ENCODE measurements around the gene THSD7B. TPM values are rescaled to one million over a fixed set of nuclear protein-coding genes. Genes with fewer than 3 reads are reported as not detected.

Gene THSD7B
- total and polyA plus RNA-seq, 10 of the 15 experiments (the other 5 are each of a cell fraction or from before 2014, with no cell fraction given) = 0.03 to 0.56 (median 0.28) TPM

- H3K4me2 ChIP-seq (ENCODE audit: control insufficient read depth, insufficient read depth) = no peak overlapping the region
- 23% methylated on average over 3 of the region's 3 CpGs for WGBS (ENCODE audit: insufficient coverage, insufficient replicate concordance, low lambda C conversion rate, missing lambda C conversion rate)
- no peaks in the 10 kb centered on the region for H3K27me3 ChIP-seq (replicated peaks in 1 of 2; ENCODE audit: control insufficient read depth in 2 of 2, insufficient read depth in 2 of 2, low read length in 1 of 2)
- H2AFZ ChIP-seq (ENCODE audit: control insufficient read depth, low read depth, low read length) = no peak overlapping the region
- no peaks in the 10 kb centered on the region for H3K4me1 ChIP-seq (ENCODE audit: control insufficient read depth, insufficient read depth, low read length)
- no peaks in the 10 kb centered on the region for H3K79me2 ChIP-seq (ENCODE audit: control insufficient read depth, insufficient read depth, low read length)
- in situ Hi-C loops (cut with MboI) (no loop called here), intact Hi-C loops (cut with micrococcal nuclease; ENCODE audit: unreplicated experiment) (no loop called here)
- H3K36me3 ChIP-seq (ENCODE audit: control insufficient read depth in 2 of 2, insufficient read depth in 2 of 2, low read length in 1 of 2) = no peaks in the 10 kb centered on the region
- no peak for ATAC-seq
- SMC1A ChIA-PET (ENCODE audit: uncharacterized antibody, unreplicated experiment) = interaction anchor here (1.6 kb wide), 1 partner anchor 28 kb away, joined by 3 read pairs; no protein-coding TSS in a partner anchor
- CTCF ChIA-PET = interaction anchor here (1.3 kb wide), 1 partner anchor 22 kb away, joined by 3 read pairs; no protein-coding TSS in a partner anchor
- no peak overlapping the region for H3K27ac ChIP-seq (ENCODE audit: control insufficient read depth, insufficient read depth)
- DNase-seq (ENCODE audit: low read depth, low spot score) = no peak
- no peaks in the 10 kb centered on the region for H4K20me1 ChIP-seq (ENCODE audit: control insufficient read depth, insufficient read depth)
- H3K4me3 ChIP-seq = no peak overlapping the region
- POLR2A ChIA-PET = no interaction called here
- BruUV-seq (replicated peaks) = no TSS peak
- RAD21 ChIA-PET (ENCODE audit: unreplicated experiment) = no interaction called here
- no peak for FAIRE-seq
- no peak overlapping the region for H3K9ac ChIP-seq (ENCODE audit: control insufficient read depth, insufficient read depth, low read length)
- H3K9me3 ChIP-seq (replicated peaks; ENCODE audit: control insufficient read depth, insufficient read depth, low read length) = no peaks in the 10 kb centered on the region
- TF ChIP-seq EED (IDR thresholded peaks at IDR 0.05; ENCODE audit: low read depth) (no peak), TARDBP (IDR thresholded peaks at IDR 0.05; ENCODE audit: borderline replicate concordance) (no peak), LARP7 (IDR thresholded peaks at IDR 0.05) (no peak), TAF1 (IDR thresholded peaks at IDR 0.05; ENCODE audit: borderline replicate concordance, low read depth, low read length) (no peak), BCL11A (IDR thresholded peaks at IDR 0.05; ENCODE audit: low read depth, low read length) (no peak), BHLHE40 (IDR thresholded peaks at IDR 0.05; ENCODE audit: borderline replicate concordance in 1 of 2, low read depth in 2 of 2, low read length in 1 of 2) (no peak), NR2C1 (IDR thresholded peaks at IDR 0.05) (no peak), E2F8 (IDR thresholded peaks at IDR 0.05; ENCODE audit: low read depth, partially characterized antibody) (no peak), NBN (IDR thresholded peaks at IDR 0.05) (no peak), ATF7 (IDR thresholded peaks at IDR 0.05; ENCODE audit: low read depth) (no peak)
- TF ChIP-seq, protein P1, sequence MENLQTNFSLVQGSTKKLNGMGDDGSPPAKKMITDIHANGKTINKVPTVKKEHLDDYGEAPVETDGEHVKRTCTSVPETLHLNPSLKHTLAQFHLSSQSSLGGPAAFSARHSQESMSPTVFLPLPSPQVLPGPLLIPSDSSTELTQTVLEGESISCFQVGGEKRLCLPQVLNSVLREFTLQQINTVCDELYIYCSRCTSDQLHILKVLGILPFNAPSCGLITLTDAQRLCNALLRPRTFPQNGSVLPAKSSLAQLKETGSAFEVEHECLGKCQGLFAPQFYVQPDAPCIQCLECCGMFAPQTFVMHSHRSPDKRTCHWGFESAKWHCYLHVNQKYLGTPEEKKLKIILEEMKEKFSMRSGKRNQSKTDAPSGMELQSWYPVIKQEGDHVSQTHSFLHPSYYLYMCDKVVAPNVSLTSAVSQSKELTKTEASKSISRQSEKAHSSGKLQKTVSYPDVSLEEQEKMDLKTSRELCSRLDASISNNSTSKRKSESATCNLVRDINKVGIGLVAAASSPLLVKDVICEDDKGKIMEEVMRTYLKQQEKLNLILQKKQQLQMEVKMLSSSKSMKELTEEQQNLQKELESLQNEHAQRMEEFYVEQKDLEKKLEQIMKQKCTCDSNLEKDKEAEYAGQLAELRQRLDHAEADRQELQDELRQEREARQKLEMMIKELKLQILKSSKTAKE (IDR thresholded peaks at IDR 0.05; ENCODE audit: low read depth, poor library complexity, severe bottlenecking) = no peak
- TF ChIP-seq, protein P2, sequence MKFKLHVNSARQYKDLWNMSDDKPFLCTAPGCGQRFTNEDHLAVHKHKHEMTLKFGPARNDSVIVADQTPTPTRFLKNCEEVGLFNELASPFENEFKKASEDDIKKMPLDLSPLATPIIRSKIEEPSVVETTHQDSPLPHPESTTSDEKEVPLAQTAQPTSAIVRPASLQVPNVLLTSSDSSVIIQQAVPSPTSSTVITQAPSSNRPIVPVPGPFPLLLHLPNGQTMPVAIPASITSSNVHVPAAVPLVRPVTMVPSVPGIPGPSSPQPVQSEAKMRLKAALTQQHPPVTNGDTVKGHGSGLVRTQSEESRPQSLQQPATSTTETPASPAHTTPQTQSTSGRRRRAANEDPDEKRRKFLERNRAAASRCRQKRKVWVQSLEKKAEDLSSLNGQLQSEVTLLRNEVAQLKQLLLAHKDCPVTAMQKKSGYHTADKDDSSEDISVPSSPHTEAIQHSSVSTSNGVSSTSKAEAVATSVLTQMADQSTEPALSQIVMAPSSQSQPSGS (IDR thresholded peaks at IDR 0.05; ENCODE audit: low read length) = no peak
- TF ChIP-seq, protein P3, sequence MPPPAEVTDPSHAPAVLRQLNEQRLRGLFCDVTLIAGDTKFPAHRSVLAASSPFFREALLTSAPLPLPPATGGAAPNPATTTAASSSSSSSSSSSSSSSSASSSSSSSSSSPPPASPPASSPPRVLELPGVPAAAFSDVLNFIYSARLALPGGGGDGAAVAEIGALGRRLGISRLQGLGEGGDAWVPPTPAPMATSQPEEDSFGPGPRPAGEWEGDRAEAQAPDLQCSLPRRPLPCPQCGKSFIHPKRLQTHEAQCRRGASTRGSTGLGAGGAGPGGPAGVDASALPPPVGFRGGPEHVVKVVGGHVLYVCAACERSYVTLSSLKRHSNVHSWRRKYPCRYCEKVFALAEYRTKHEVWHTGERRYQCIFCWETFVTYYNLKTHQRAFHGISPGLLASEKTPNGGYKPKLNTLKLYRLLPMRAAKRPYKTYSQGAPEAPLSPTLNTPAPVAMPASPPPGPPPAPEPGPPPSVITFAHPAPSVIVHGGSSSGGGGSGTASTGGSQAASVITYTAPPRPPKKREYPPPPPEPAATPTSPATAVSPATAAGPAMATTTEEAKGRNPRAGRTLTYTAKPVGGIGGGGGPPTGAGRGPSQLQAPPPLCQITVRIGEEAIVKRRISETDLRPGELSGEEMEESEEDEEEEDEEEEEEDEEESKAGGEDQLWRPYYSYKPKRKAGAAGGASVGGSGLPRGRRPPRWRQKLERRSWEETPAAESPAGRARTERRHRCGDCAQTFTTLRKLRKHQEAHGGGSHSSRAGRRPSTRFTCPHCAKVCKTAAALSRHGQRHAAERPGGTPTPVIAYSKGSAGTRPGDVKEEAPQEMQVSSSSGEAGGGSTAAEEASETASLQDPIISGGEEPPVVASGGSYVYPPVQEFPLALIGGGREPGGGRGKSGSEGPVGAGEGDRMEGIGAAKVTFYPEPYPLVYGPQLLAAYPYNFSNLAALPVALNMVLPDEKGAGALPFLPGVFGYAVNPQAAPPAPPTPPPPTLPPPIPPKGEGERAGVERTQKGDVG (CRISPR knock-in tag; IDR thresholded peaks at IDR 0.05) = no peak
Observed at GRCh38 chr2:137655814-137656213, 890.5 kb downstream of the THSD7B start.
